Prostate gland (tissue), 2 donors: ENCODE data around the gene ORMDL2.

Experiments
- POLR2A ChIP-seq: fragments of 450-650 bp; IDR thresholded peaks from one replicate; pipeline ENCODE4 v1.6.1; 2016; ENCODE audit warnings: antibody characterized with exemption, mild to moderate bottlenecking
- POLR2AphosphoS5 ChIP-seq: sonication (generic); formaldehyde crosslinking; IDR thresholded peaks from one replicate; pipeline ENCODE4 v1.6.1; 2017; ENCODE audit warnings: antibody characterized with exemption
- TF ChIP-seq, protein P1 (sequence below), 4 experiments: fragments of 200-600 bp in 2 of 4; fragments of 450-650 bp in 2 of 4; sonication (generic) in 2 of 4; IDR thresholded peaks; 1 replicate in 3 of 4; 2 replicates in 1 of 4; pipeline ENCODE4 v1.5.1; 2016 to 2019; ENCODE audit warnings: antibody characterized with exemption in 4 of 4, mild to moderate bottlenecking in 2 of 4, moderate library complexity in 2 of 4

DNA sequence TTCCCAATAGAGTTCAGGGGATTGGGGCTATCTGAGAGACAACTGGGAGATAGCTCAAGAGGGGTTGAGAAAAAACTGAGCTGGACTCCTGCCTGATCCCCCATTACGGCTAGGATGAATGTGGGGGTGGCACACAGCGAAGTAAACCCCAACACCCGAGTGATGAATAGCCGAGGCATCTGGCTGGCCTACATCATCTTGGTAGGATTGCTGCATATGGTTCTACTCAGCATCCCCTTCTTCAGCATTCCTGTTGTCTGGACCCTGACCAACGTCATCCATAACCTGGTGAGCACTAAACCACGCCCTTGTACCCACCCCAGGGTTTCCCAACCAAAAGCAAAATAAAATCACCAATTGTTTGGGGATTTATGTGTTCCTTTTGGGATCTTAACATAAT lies 1.0 kb downstream of the ORMDL2 start:
- TF ChIP-seq, protein P1, sequence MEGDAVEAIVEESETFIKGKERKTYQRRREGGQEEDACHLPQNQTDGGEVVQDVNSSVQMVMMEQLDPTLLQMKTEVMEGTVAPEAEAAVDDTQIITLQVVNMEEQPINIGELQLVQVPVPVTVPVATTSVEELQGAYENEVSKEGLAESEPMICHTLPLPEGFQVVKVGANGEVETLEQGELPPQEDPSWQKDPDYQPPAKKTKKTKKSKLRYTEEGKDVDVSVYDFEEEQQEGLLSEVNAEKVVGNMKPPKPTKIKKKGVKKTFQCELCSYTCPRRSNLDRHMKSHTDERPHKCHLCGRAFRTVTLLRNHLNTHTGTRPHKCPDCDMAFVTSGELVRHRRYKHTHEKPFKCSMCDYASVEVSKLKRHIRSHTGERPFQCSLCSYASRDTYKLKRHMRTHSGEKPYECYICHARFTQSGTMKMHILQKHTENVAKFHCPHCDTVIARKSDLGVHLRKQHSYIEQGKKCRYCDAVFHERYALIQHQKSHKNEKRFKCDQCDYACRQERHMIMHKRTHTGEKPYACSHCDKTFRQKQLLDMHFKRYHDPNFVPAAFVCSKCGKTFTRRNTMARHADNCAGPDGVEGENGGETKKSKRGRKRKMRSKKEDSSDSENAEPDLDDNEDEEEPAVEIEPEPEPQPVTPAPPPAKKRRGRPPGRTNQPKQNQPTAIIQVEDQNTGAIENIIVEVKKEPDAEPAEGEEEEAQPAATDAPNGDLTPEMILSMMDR (IDR thresholded peaks at IDR 0.05), result no peak
- no peak for TF ChIP-seq POLR2A
- no peak for TF ChIP-seq POLR2AphosphoS5
